ENCODE data around the gene CD300H. TPM values are rescaled to one million over a fixed set of nuclear protein-coding genes. Genes with fewer than 3 reads are reported as not detected.

CD300H gene
- total RNA-seq, 1 experiment from 2014 or later, result not detected

GRCh38 chr17:74573169-74573568 is 5.9 kb upstream of the CD300H start:
- BruUV-seq (replicated peaks), result no TSS peak
- ATAC-seq (no peak), DNase-seq (ENCODE audit: low read depth, low spot score) (no peak)
- Histone ChIP-seq H3K9me3 (ENCODE audit: control insufficient read depth, insufficient read depth, low read depth, low read length) (no peaks in the 10 kb centered on the region), H3K36me3 (ENCODE audit: control insufficient read depth, insufficient read depth, low read length) (no peaks in the 10 kb centered on the region), H3K4me1 (ENCODE audit: control insufficient read depth, insufficient read depth, low read length) (peaks cover 11% of the 10 kb centered on the region; the same call in 1 of the 2 replicates), H3K27ac (ENCODE audit: low read length) (no peak overlapping the region), H3K4me3 (ENCODE audit: low read depth in 2 of 2, low read length in 2 of 2) (no peak overlapping the region), H3K27me3 (ENCODE audit: control insufficient read depth, insufficient read depth, low read length) (peaks cover 9% of the 10 kb centered on the region; the same call in 1 of the 2 replicates)
- in situ Hi-C loops (cut with HindIII; ENCODE audit: low pct_unique_long_range_greater_than_20kb, low sequenced_read_pairs) (no loop called here), intact Hi-C loops (cut with micrococcal nuclease; ENCODE audit: unreplicated experiment) (no loop called here)
- TF ChIP-seq TCF7L2 (IDR thresholded peaks at IDR 0.05; ENCODE audit: low read depth, low read length) (no peak), REST (IDR thresholded peaks at IDR 0.05; ENCODE audit: insufficient read depth in 1 of 2, low read depth in 2 of 2, low read length in 1 of 2) (no peak), CTCF (IDR thresholded peaks at IDR 0.05) (no peak), SIN3A (IDR thresholded peaks at IDR 0.05; ENCODE audit: borderline replicate concordance, insufficient read depth, low read depth, low read length) (no peak), POLR2AphosphoS5 (IDR thresholded peaks at IDR 0.05; ENCODE audit: low read depth, low read length) (no peak)
- ChIA-PET POLR2A (no interaction called here), CTCF (no interaction called here)

GRCh38 chr17:74571621-74572270 is 4.4 kb upstream of the CD300H start:
- in situ Hi-C loops (cut with HindIII; ENCODE audit: low pct_unique_long_range_greater_than_20kb, low sequenced_read_pairs), result no loop called here
- POLR2A ChIA-PET, result no interaction called here

More at GRCh38 chr17:74571621-74572270, 4.4 kb upstream of the CD300H start:
- BruUV-seq (replicated peaks), result no TSS peak
- intact Hi-C loops (cut with micrococcal nuclease; ENCODE audit: unreplicated experiment), result no loop called here
- CTCF ChIA-PET, result no interaction called here
- Histone ChIP-seq H3K27me3 (ENCODE audit: control insufficient read depth, insufficient read depth, low read length) (peaks cover 9% of the 10 kb centered on the region; the same call in 1 of the 2 replicates), H3K27ac (ENCODE audit: low read length) (no peak overlapping the region), H3K4me3 (ENCODE audit: low read depth in 2 of 2, low read length in 2 of 2) (no peak overlapping the region), H3K36me3 (ENCODE audit: control insufficient read depth, insufficient read depth, low read length) (no peaks in the 10 kb centered on the region), H3K9me3 (ENCODE audit: control insufficient read depth, insufficient read depth, low read depth, low read length) (no peaks in the 10 kb centered on the region), H3K4me1 (ENCODE audit: control insufficient read depth, insufficient read depth, low read length) (peaks cover 11% of the 10 kb centered on the region; the same call in 1 of the 2 replicates)
- no peak for DNase-seq (ENCODE audit: low read depth, low spot score)
- no peak for ATAC-seq
- TF ChIP-seq TCF7L2 (IDR thresholded peaks at IDR 0.05; ENCODE audit: low read depth, low read length) (no peak), CTCF (IDR thresholded peaks at IDR 0.05) (no peak), POLR2AphosphoS5 (IDR thresholded peaks at IDR 0.05; ENCODE audit: low read depth, low read length) (no peak), REST (IDR thresholded peaks at IDR 0.05; ENCODE audit: insufficient read depth in 1 of 2, low read depth in 2 of 2, low read length in 1 of 2) (no peak), SIN3A (IDR thresholded peaks at IDR 0.05; ENCODE audit: borderline replicate concordance, insufficient read depth, low read depth, low read length) (no peak)
